K562 (cell line): Measurements from ENCODE around the gene TLE6. TPM values are rescaled to one million over a fixed set of nuclear protein-coding genes. Genes with fewer than 3 reads are reported as not detected.
"Not testable (repeated sequence)": the region's sequence is repeated elsewhere in the genome, so short reads cannot be mapped to it uniquely, and the experiment has no call there.

ENCODE experiments used
- ATAC-seq: fragments of 200-7000 bp; cut with Tn5 transposase; 3 replicates; pipeline ENCODE4 v1.9.1; 2020; ENCODE audit warnings: moderate library complexity
- BruUV-seq: library from RNA; stranded (reverse); fragments of 400-500 nt; replicated peaks from 2 replicates; lab custom pipeline; 2021; lab: Mats Ljungman, UMichigan
- CTCF ChIA-PET: fragments of 300-600 bp; formaldehyde crosslinking; extraction: SDS; loops from one replicate; lab custom pipeline; 2021; ENCODE audit warnings: low intra/inter-chr PET ratio; lab: Yijun Ruan, JAX
- POLR2A ChIA-PET: fragments of 300-600, 350-650 bp; sonication (Branson Sonifier 250); formaldehyde crosslinking; extraction: SDS; loops from one replicate; lab custom pipeline; 2021; ENCODE audit warnings: antibody characterized with exemption, inconsistent platforms; lab: Yijun Ruan, JAX
- DNase-seq, 4 experiments: peaks; one replicate each; pipeline versions ENCODE4 v3.0.0 to v3.0.0-alpha.2; 2011 to 2018; ENCODE audit warnings: low spot score in 3 of 4, mixed read lengths in 3 of 4; ENCODE audit errors: extremely low read depth in 1 of 4
- FAIRE-seq: peaks from 2 replicates; lab custom pipeline; 2011; peaks lifted over from hg19 to GRCh38; lab: Jason Lieb, UNC
- H2AFZ ChIP-seq: 2 replicates; pipeline ENCODE4 v1.6.0; 2011; ENCODE audit warnings: low read depth, low read length, control low read depth, inconsistent platforms
- H3K27ac ChIP-seq: fragments of 200-600 bp; 3 replicates; pipeline ENCODE4 v1.8.0; 2011; ENCODE audit warnings: low read depth, mild to moderate bottlenecking, control low read depth, inconsistent platforms, low read length, moderate library complexity, mixed read lengths; ENCODE audit errors: extremely low read depth
- H3K27me3 ChIP-seq, 2 experiments: fragments of 300-600 bp in 1 of 2; 2 replicates in 1 of 2; 3 replicates in 1 of 2; pipeline versions ENCODE4 v1.6.0 to v1.8.0; 2011; ENCODE audit warnings: inconsistent platforms in 2 of 2, low read length in 2 of 2, mild to moderate bottlenecking in 1 of 2, mixed read lengths in 1 of 2, moderate library complexity in 1 of 2; ENCODE audit not compliant: control insufficient read depth in 2 of 2, insufficient read depth in 2 of 2
- H3K36me3 ChIP-seq: fragments of 300-600 bp; 3 replicates; pipeline ENCODE4 v1.8.0; 2011; ENCODE audit warnings: mild to moderate bottlenecking, low read length, inconsistent platforms; ENCODE audit not compliant: control insufficient read depth, insufficient read depth
- H3K4me1 ChIP-seq, 2 experiments: fragments of 200-600 bp in 1 of 2; replicated peaks in 1 of 2; 2 replicates in 1 of 2; 3 replicates in 1 of 2; pipeline versions ENCODE4 v1.5.1 to v1.8.0; 2011; ENCODE audit warnings: inconsistent platforms in 2 of 2, low read length in 2 of 2, mild to moderate bottlenecking in 1 of 2, mixed read lengths in 1 of 2, moderate library complexity in 1 of 2; ENCODE audit not compliant: control insufficient read depth in 2 of 2, insufficient read depth in 2 of 2
- H3K4me2 ChIP-seq: 2 replicates; pipeline ENCODE4 v1.6.1; 2011; ENCODE audit warnings: low read length, control low read depth, inconsistent platforms, mixed read lengths; ENCODE audit not compliant: insufficient read depth
- H3K4me3 ChIP-seq: fragments of 200-600 bp; sonication (generic), shearing (Covaris generic); 2 replicates; pipeline ENCODE4 v1.5.1; 2016; ENCODE audit warnings: control low read depth, inconsistent platforms
- H3K79me2 ChIP-seq: fragments of 200-600 bp; 3 replicates; pipeline ENCODE4 v1.8.0; 2011; ENCODE audit warnings: low read length, inconsistent platforms; ENCODE audit not compliant: control insufficient read depth, insufficient read depth
- H3K9ac ChIP-seq, 2 experiments: 2 replicates each; pipeline versions ENCODE4 v1.6.0 to v1.6.1; 2011; ENCODE audit warnings: low read depth in 2 of 2, low read length in 2 of 2, control low read depth in 1 of 2, inconsistent platforms in 1 of 2, mild to moderate bottlenecking in 1 of 2, mixed read lengths in 1 of 2; ENCODE audit not compliant: insufficient read depth in 1 of 2
- H3K9me1 ChIP-seq: one replicate; pipeline ENCODE4 v1.6.0; 2011; ENCODE audit warnings: inconsistent platforms, mild to moderate bottlenecking, low read length, moderate library complexity; ENCODE audit not compliant: control insufficient read depth, insufficient read depth
- H3K9me3 ChIP-seq: replicated peaks from 2 replicates; pipeline ENCODE4 v1.5.1; 2011; ENCODE audit warnings: low read depth, low read length, inconsistent platforms; ENCODE audit not compliant: control insufficient read depth, insufficient read depth
- H4K20me1 ChIP-seq: replicated peaks from 2 replicates; pipeline ENCODE4 v1.6.1; 2011; ENCODE audit warnings: low read length, inconsistent platforms, mixed read lengths; ENCODE audit not compliant: control insufficient read depth, insufficient read depth
- ADNP ChIP-seq: fragments of 200-800 bp; sonication (Bioruptor generic); IDR thresholded peaks from 2 replicates; pipeline ENCODE4 v1.6.1; 2016; ENCODE audit warnings: missing genetic modification characterization, missing compliant biosample characterization
- BCOR ChIP-seq: fragments of 450-650 bp; IDR thresholded peaks from 2 replicates; pipeline ENCODE4 v1.6.1; 2016
- KDM1A ChIP-seq, 2 experiments: fragments of 450-650 bp; IDR thresholded peaks; 2 replicates each; pipeline ENCODE4 v1.6.1; 2016; ENCODE audit warnings: mild to moderate bottlenecking in 2 of 2
- PHF20 ChIP-seq: fragments of 450-650 bp; IDR thresholded peaks from 2 replicates; pipeline ENCODE4 v1.6.1; 2018; ENCODE audit not compliant: partially characterized antibody
- POLR3A ChIP-seq: IDR thresholded peaks from 2 replicates; pipeline ENCODE4 v1.6.1; 2011; ENCODE audit warnings: borderline replicate concordance, mild to moderate bottlenecking, moderate library complexity; ENCODE audit not compliant: insufficient read length, insufficient read depth; ENCODE audit errors: extremely low read depth
- SMARCA4 ChIP-seq: fragments of 450-650 bp; IDR thresholded peaks from 2 replicates; pipeline ENCODE4 v1.6.1; 2016
- TBP ChIP-seq: optimal IDR thresholded peaks from 2 replicates; pipeline ENCODE3; 2011; ENCODE audit warnings: low read depth, low read length, improper control_type of control experiment
- TOE1 ChIP-seq, 2 experiments: fragments of 450-650 bp in 1 of 2; sonication (generic) in 1 of 2; formaldehyde crosslinking in 1 of 2; IDR thresholded peaks; 2 replicates each; pipeline versions ENCODE4 v1.7.1 to v1.8.0; 2016 to 2022; ENCODE audit warnings: borderline replicate concordance in 2 of 2, mild to moderate bottlenecking in 2 of 2, antibody characterized with exemption in 1 of 2, inconsistent platforms in 1 of 2, low read depth in 1 of 2, missing genetic modification reagents in 1 of 2, moderate library complexity in 1 of 2
- ZBTB33 ChIP-seq: sonication (generic); formaldehyde crosslinking; IDR thresholded peaks from 2 replicates; pipeline ENCODE4 v1.8.1; 2023; ENCODE audit warnings: mild to moderate bottlenecking, missing genetic modification reagents
- ZNF121 ChIP-seq: sonication (generic); formaldehyde crosslinking; conservative IDR thresholded peaks from 2 replicates; pipeline ENCODE4 v1.8.0; 2022; ENCODE audit warnings: missing genetic modification reagents
- WGBS: fragments of 100-300 bp; shearing (Covaris generic); methylation state at CpG from one replicate; pipeline ENCODE4 v1.1.6; 2016; ENCODE audit warnings: low coverage, mixed read lengths; ENCODE audit not compliant: insufficient coverage; ENCODE audit errors: missing lambda C conversion rate; 5-methylcytosine and 5-hydroxymethylcytosine counted together
- in situ Hi-C: fragments of 300-500 bp; cut with MboI; formaldehyde crosslinking; loops from 4 replicates; pipeline ENCODE4 v1.15.0; 2018; ENCODE audit warnings: inconsistent platforms, mixed read lengths
- intact Hi-C: fragments of 100-400 bp; cut with micrococcal nuclease; formaldehyde crosslinking; loops from 2 replicates; pipeline ENCODE4 v1.14.2; 2022
- polyA plus RNA-seq, 8 experiments: library from polyadenylated mRNA; depleted of rRNA in 4 of 8; stranded (reverse) in 5 of 8; unstranded in 3 of 8; fragments of >200 nt; fragmentation: Nextera tagmentation in 2 of 8; fragmentation: Illumina TruSeq in 1 of 8; extraction: Ambion mirVana in 2 of 8; extraction: Trizol in 1 of 8; gene quantifications; 2 replicates each; pipeline versions ENCODE4 v1.2.1 to v1.2.3, GENCODE V29; 2011 to 2014; ENCODE audit warnings: inconsistent platforms in 1 of 8, missing spikeins in 1 of 8
- total RNA-seq, 7 experiments: library from RNA; depleted of rRNA in 6 of 7; stranded (reverse); fragments of >200 nt in 6 of 7; fragmentation: Illumina TruSeq in 2 of 7; extraction: Trizol in 2 of 7; gene quantifications; 2 replicates each; pipeline versions ENCODE4 v1.2.1 to v1.2.3, GENCODE V29; 2011 to 2021; ENCODE audit warnings: low replicate concordance in 1 of 7
- TF ChIP-seq, protein P1 (sequence below): fragments of 450-650 bp; IDR thresholded peaks from 2 replicates; pipeline ENCODE4 v1.6.1; 2018; ENCODE audit not compliant: partially characterized antibody

The TLE6 gene
- total and polyA plus RNA-seq, 9 of the 15 experiments (the other 6 are each of a cell fraction or from before 2014, with no cell fraction given) = 1.1 to 6.1 (median 2.5) TPM

GRCh38 chr19:3036977-3037544 lies 59.7 kb downstream of the TLE6 start:
- H3K9me3 ChIP-seq; FAIRE-seq; H3K36me3 ChIP-seq; H3K9me1 ChIP-seq; H3K79me2 ChIP-seq; CTCF ChIA-PET; BruUV-seq; H3K27me3 ChIP-seq; H4K20me1 ChIP-seq; DNase-seq; ATAC-seq; in situ Hi-C loops; TF ChIP-seq TOE1 (CRISPR knock-in tag; IDR thresholded peaks at IDR 0.05; ENCODE audit: borderline replicate concordance, low read depth): not testable (repeated sequence)
- H3K4me1 ChIP-seq = peaks cover 41 to 56% of the 10 kb centered on the region in 2 experiments
- 0 out of 2 replicates have a peak, but pooled peaks have one; percentile 33 for TF ChIP-seq ADNP (tag)
- peak; percentile 20 for TF ChIP-seq PHF20
- TF ChIP-seq, protein P1, sequence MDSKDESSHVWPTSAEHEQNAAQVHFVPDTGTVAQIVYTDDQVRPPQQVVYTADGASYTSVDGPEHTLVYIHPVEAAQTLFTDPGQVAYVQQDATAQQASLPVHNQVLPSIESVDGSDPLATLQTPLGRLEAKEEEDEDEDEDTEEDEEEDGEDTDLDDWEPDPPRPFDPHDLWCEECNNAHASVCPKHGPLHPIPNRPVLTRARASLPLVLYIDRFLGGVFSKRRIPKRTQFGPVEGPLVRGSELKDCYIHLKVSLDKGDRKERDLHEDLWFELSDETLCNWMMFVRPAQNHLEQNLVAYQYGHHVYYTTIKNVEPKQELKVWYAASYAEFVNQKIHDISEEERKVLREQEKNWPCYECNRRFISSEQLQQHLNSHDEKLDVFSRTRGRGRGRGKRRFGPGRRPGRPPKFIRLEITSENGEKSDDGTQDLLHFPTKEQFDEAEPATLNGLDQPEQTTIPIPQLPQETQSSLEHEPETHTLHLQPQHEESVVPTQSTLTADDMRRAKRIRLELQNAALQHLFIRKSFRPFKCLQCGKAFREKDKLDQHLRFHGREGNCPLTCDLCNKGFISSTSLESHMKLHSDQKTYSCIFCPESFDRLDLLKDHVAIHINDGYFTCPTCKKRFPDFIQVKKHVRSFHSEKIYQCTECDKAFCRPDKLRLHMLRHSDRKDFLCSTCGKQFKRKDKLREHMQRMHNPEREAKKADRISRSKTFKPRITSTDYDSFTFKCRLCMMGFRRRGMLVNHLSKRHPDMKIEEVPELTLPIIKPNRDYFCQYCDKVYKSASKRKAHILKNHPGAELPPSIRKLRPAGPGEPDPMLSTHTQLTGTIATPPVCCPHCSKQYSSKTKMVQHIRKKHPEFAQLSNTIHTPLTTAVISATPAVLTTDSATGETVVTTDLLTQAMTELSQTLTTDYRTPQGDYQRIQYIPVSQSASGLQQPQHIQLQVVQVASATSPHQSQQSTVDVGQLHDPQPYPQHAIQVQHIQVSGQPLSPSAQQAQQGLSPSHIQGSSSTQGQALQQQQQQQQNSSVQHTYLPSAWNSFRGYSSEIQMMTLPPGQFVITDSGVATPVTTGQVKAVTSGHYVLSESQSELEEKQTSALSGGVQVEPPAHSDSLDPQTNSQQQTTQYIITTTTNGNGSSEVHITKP = peak; percentile 21
- peak; percentile 55 for TF ChIP-seq POLR3A
- peak; percentile 88 for TF ChIP-seq ZBTB33 (CRISPR knock-in tag)
- TF ChIP-seq BCOR = 0 out of 2 replicates have a peak, but pooled peaks have one; percentile 33
- peak in 1 of 2 experiments; percentile 55; a peak in 2 of 4 replicates for TF ChIP-seq KDM1A (IDR thresholded peaks at IDR 0.05)
- peak; percentile 74 for TF ChIP-seq TBP
- TF ChIP-seq ZNF121 (CRISPR knock-in tag) = peak; percentile 73
- 0 out of 2 replicates have a peak, but pooled peaks have one; percentile 5 for TF ChIP-seq TOE1 (IDR thresholded peaks at IDR 0.05; ENCODE audit: borderline replicate concordance)
- TF ChIP-seq SMARCA4 = 0 out of 2 replicates have a peak, but pooled peaks have one; percentile 1
- 47% methylated on average over 14 of the region's 14 CpGs for WGBS
- peak overlapping the region; percentile 90; the same call in 2 of the 3 replicates for H3K27ac ChIP-seq
- H3K9ac ChIP-seq = peak overlapping the region in 1 of 2 experiments; percentile 85; a peak in 1 of 4 replicates
- POLR2A ChIA-PET = interaction anchor here (0.5 to 2.9 kb wide), 11 partner anchors 14 to 561 kb away, joined by 3 to 21 read pairs (median 3); partner anchors contain the start of gene GADD45B
- H2AFZ ChIP-seq = 0 out of 2 replicates have a peak overlapping the region, but pooled peaks have one; percentile 2
- intact Hi-C loops = loop anchor here (5.0 kb wide), 1 partner anchor 35 kb away; no protein-coding TSS in a partner anchor
- peak overlapping the region; percentile 61; the same call in 1 of the 2 replicates for H3K4me3 ChIP-seq
- H3K4me2 ChIP-seq = peak overlapping the region; percentile 89; the same call in 1 of the 2 replicates
